Measurements from ENCODE around the gene DSG4. TPM values are rescaled to one million over a fixed set of nuclear protein-coding genes. Genes with fewer than 3 reads are reported as not detected.

DSG4 gene
- total RNA-seq, 1 donor from 2014 or later = not detected

DNA sequence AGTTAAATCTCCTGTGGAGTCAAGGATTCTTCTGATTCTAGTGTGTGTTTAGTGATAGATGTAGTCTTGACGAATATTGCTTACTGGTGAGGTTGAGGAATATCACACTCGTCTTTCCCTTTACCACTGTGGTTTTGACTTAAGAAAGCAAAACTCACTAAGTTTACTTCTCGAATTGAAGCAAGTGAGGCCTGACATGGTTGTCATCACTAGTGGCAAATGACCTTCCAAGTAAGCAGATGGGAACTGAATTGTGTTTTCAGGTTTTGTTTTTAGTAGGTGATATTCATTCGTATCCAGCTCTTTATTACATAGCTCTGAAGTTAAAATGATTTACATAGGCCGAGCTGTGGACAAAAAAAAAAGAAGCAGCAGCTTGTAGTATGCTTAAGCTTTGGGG, 20.6 kb upstream of the DSG4 start:
- TF ChIP-seq, protein P1, sequence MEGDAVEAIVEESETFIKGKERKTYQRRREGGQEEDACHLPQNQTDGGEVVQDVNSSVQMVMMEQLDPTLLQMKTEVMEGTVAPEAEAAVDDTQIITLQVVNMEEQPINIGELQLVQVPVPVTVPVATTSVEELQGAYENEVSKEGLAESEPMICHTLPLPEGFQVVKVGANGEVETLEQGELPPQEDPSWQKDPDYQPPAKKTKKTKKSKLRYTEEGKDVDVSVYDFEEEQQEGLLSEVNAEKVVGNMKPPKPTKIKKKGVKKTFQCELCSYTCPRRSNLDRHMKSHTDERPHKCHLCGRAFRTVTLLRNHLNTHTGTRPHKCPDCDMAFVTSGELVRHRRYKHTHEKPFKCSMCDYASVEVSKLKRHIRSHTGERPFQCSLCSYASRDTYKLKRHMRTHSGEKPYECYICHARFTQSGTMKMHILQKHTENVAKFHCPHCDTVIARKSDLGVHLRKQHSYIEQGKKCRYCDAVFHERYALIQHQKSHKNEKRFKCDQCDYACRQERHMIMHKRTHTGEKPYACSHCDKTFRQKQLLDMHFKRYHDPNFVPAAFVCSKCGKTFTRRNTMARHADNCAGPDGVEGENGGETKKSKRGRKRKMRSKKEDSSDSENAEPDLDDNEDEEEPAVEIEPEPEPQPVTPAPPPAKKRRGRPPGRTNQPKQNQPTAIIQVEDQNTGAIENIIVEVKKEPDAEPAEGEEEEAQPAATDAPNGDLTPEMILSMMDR (IDR thresholded peaks at IDR 0.05; ENCODE audit: insufficient read depth, low read length, poor library complexity, severe bottlenecking) = no peak
- DNase-seq (ENCODE audit: low read depth) = no peak
- Histone ChIP-seq H3K36me3 (ENCODE audit: control insufficient read depth, insufficient read depth, low read length) (no peaks in the 10 kb centered on the region), H3K27me3 (ENCODE audit: control insufficient read depth, insufficient read depth, low read length) (no peaks in the 10 kb centered on the region), H3K4me3 (ENCODE audit: low read depth, low read length) (no peak overlapping the region)

DNA sequence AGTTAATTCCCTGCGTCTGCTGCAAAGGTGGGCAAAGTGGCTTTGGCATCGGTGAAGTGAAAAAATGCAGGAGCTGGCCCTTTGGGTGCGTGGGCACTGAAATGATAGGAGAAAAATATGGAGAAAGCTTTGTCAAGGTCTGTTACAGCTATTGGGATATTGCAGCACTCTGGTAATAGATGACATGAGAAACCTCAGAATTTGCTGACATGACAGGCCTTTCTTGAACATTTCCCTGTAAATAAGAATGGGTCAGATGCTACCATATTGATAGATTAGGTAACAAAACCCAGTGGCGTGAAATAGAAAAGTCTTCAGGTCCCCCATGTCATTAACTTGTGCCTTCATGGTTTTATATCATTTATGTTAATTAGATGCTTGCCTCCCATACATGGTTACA, 12.4 kb upstream of the DSG4 start:
- no peaks in the 10 kb centered on the region for H3K27me3 ChIP-seq (ENCODE audit: control insufficient read depth, insufficient read depth, low read length)
- DNase-seq (ENCODE audit: low read depth) = no peak
- no peak overlapping the region for H3K4me3 ChIP-seq (ENCODE audit: low read depth, low read length)
- no peaks in the 10 kb centered on the region for H3K36me3 ChIP-seq (ENCODE audit: control insufficient read depth, insufficient read depth, low read length)
- TF ChIP-seq, protein P1 (IDR thresholded peaks at IDR 0.05; ENCODE audit: insufficient read depth, low read length, poor library complexity, severe bottlenecking) = no peak

DNA sequence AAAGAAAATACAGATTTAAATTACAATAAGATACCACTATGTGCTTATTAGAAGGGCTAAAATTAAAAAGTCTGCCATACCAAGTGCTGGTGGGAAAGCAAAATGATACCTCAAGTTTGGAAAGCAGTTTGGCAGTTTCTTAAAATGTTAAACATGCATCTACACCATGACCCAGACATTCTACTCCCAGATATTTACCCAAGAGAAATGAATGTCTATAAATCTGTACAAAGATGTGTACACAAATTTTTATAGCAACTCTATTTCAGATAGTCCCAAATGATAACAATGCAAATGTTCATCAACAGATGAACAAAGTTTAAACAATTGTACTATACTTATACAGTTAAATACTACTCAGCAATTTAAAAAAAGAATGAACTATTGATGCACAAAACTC, 7.1 kb upstream of the DSG4 start:
- TF ChIP-seq, protein P1 (IDR thresholded peaks at IDR 0.05; ENCODE audit: insufficient read depth, low read length, poor library complexity, severe bottlenecking) = no peak
- no peaks in the 10 kb centered on the region for H3K27me3 ChIP-seq (ENCODE audit: control insufficient read depth, insufficient read depth, low read length)
- no peaks in the 10 kb centered on the region for H3K36me3 ChIP-seq (ENCODE audit: control insufficient read depth, insufficient read depth, low read length)
- H3K4me3 ChIP-seq (ENCODE audit: low read depth, low read length) = no peak overlapping the region
- no peak for DNase-seq (ENCODE audit: low read depth)

DNA sequence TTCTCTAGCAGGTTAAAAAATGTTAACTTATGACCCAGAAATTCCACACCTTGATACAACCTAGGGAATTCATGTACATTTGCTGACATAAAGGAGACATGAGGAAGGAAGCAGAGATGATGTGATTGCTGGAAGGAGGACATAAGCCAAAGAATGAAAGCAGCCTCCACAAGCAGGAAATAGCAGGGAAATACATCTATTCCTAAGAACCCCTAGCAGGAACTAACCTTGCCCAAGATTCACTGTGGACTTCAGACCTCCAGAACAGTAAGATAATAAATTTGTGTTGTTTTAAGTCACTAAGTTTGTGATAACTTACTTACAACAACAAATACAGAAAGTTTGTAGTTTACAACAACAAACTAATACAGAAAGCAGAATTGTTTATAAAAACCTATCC, 4.6 kb upstream of the DSG4 start:
- Histone ChIP-seq H3K4me3 (ENCODE audit: low read depth, low read length) (no peak overlapping the region), H3K36me3 (ENCODE audit: control insufficient read depth, insufficient read depth, low read length) (no peaks in the 10 kb centered on the region), H3K27me3 (ENCODE audit: control insufficient read depth, insufficient read depth, low read length) (no peaks in the 10 kb centered on the region)
- DNase-seq (ENCODE audit: low read depth) = no peak
- TF ChIP-seq, protein P1 (IDR thresholded peaks at IDR 0.05; ENCODE audit: insufficient read depth, low read length, poor library complexity, severe bottlenecking) = no peak

DNA sequence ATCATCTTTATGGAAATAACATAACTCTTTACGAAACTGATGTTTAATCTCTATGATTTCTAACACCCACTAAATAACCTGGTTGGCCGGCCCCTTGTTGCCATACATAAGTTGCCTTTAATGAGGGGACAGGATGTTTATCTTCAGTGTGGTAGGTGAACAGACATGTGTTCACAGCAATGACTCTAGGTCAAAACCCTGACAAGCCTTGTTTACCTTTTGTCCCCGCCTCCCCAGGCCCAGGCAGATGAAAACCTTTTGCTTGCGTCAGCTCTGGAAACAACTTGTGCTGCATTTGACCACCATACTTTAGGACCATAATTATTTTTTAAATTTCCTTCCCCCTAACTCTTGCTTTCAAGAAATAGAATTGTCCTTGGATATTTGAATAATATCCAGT, 2.9 kb upstream of the DSG4 start:
- no peak for DNase-seq (ENCODE audit: low read depth)
- H3K27me3 ChIP-seq (ENCODE audit: control insufficient read depth, insufficient read depth, low read length) = no peaks in the 10 kb centered on the region
- no peak overlapping the region for H3K4me3 ChIP-seq (ENCODE audit: low read depth, low read length)
- H3K36me3 ChIP-seq (ENCODE audit: control insufficient read depth, insufficient read depth, low read length) = no peaks in the 10 kb centered on the region
- TF ChIP-seq, protein P1 (IDR thresholded peaks at IDR 0.05; ENCODE audit: insufficient read depth, low read length, poor library complexity, severe bottlenecking) = no peak

DNA sequence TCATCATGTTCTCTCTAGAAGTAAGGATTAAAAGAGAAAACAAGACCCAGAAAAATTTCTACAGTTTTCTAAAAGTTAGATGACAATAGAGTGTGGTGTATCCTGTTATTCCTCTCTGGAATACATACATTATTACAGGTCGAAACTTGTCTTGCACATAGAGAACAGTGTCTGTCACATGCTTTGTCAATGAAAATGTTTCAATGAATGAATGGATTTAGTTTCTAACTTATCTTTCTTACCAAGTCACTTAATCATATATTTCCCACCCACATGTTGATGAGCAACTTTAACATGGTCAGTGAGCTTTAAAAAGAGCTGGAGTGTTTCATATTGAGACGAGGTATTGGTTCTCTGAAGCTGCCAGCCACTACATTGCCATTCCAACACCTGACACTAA, 4.3 kb downstream of the DSG4 start:
- Histone ChIP-seq H3K27me3 (ENCODE audit: control insufficient read depth, insufficient read depth, low read length) (no peaks in the 10 kb centered on the region), H3K4me3 (ENCODE audit: low read depth, low read length) (no peak overlapping the region), H3K36me3 (ENCODE audit: control insufficient read depth, insufficient read depth, low read length) (no peaks in the 10 kb centered on the region)
- DNase-seq (ENCODE audit: low read depth) = no peak
- TF ChIP-seq, protein P1 (IDR thresholded peaks at IDR 0.05; ENCODE audit: insufficient read depth, low read length, poor library complexity, severe bottlenecking) = no peak

Data from kidney epithelial cell (primary cell).